Measurements from ENCODE around the gene KCNA3.

DNA sequence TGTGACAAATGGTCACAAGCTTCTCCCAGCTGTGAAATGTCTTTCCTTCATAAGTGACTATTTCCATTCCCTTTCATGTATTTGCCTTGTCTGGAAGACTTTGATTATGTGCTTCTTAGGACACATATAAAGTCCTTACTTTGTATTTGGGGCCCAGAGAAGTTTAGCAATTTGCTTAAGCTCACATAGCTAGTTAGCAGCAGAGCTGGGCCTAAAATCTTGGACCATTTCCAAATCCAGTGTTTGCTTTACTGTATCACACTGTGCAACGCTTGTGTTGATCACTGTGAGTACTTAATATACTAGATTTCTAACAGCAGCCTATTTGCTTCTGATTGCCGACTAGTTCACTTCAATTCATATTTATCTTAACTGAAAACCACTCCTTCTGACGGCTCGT, 2.2 kb upstream of the KCNA3 start:
- TF ChIP-seq CTCF (IDR thresholded peaks at IDR 0.05) (no peak), POLR2A (IDR thresholded peaks at IDR 0.05) (no peak)

Data from testis (tissue), 2 donors.